K562 (cell line): ENCODE data around the gene TEX261. TPM values are rescaled to one million over a fixed set of nuclear protein-coding genes. Genes with fewer than 3 reads are reported as not detected.
A peak's percentile ranks its signal among the peaks of the same experiment; 100 is the strongest.

Experiments used
- ATAC-seq: fragments of 200-7000 bp; cut with Tn5 transposase; 3 replicates; pipeline ENCODE4 v1.9.1; 2020; ENCODE audit warnings: moderate library complexity
- BruUV-seq: library from RNA; stranded (reverse); fragments of 400-500 nt; replicated peaks from 2 replicates; lab custom pipeline; 2021; lab: Mats Ljungman, UMichigan
- CTCF ChIA-PET: fragments of 300-600 bp; formaldehyde crosslinking; extraction: SDS; loops from one replicate; lab custom pipeline; 2021; ENCODE audit warnings: low intra/inter-chr PET ratio; lab: Yijun Ruan, JAX
- POLR2A ChIA-PET: fragments of 300-600, 350-650 bp; sonication (Branson Sonifier 250); formaldehyde crosslinking; extraction: SDS; loops from one replicate; lab custom pipeline; 2021; ENCODE audit warnings: antibody characterized with exemption, inconsistent platforms; lab: Yijun Ruan, JAX
- DNase-seq, 4 experiments: peaks; one replicate each; pipeline versions ENCODE4 v3.0.0 to v3.0.0-alpha.2; 2011 to 2018; ENCODE audit warnings: low spot score in 3 of 4, mixed read lengths in 3 of 4; ENCODE audit errors: extremely low read depth in 1 of 4
- FAIRE-seq: peaks from 2 replicates; lab custom pipeline; 2011; peaks lifted over from hg19 to GRCh38; lab: Jason Lieb, UNC
- H2AFZ ChIP-seq: 2 replicates; pipeline ENCODE4 v1.6.0; 2011; ENCODE audit warnings: low read depth, low read length, control low read depth, inconsistent platforms
- H3K27ac ChIP-seq: fragments of 200-600 bp; 3 replicates; pipeline ENCODE4 v1.8.0; 2011; ENCODE audit warnings: low read depth, mild to moderate bottlenecking, control low read depth, inconsistent platforms, low read length, moderate library complexity, mixed read lengths; ENCODE audit errors: extremely low read depth
- H3K27me3 ChIP-seq, 2 experiments: fragments of 300-600 bp in 1 of 2; 2 replicates in 1 of 2; 3 replicates in 1 of 2; pipeline versions ENCODE4 v1.6.0 to v1.8.0; 2011; ENCODE audit warnings: inconsistent platforms in 2 of 2, low read length in 2 of 2, mild to moderate bottlenecking in 1 of 2, mixed read lengths in 1 of 2, moderate library complexity in 1 of 2; ENCODE audit not compliant: control insufficient read depth in 2 of 2, insufficient read depth in 2 of 2
- H3K36me3 ChIP-seq: fragments of 300-600 bp; 3 replicates; pipeline ENCODE4 v1.8.0; 2011; ENCODE audit warnings: mild to moderate bottlenecking, low read length, inconsistent platforms; ENCODE audit not compliant: control insufficient read depth, insufficient read depth
- H3K4me1 ChIP-seq, 2 experiments: fragments of 200-600 bp in 1 of 2; replicated peaks in 1 of 2; 2 replicates in 1 of 2; 3 replicates in 1 of 2; pipeline versions ENCODE4 v1.5.1 to v1.8.0; 2011; ENCODE audit warnings: inconsistent platforms in 2 of 2, low read length in 2 of 2, mild to moderate bottlenecking in 1 of 2, mixed read lengths in 1 of 2, moderate library complexity in 1 of 2; ENCODE audit not compliant: control insufficient read depth in 2 of 2, insufficient read depth in 2 of 2
- H3K4me2 ChIP-seq: 2 replicates; pipeline ENCODE4 v1.6.1; 2011; ENCODE audit warnings: low read length, control low read depth, inconsistent platforms, mixed read lengths; ENCODE audit not compliant: insufficient read depth
- H3K4me3 ChIP-seq: fragments of 200-600 bp; sonication (generic), shearing (Covaris generic); 2 replicates; pipeline ENCODE4 v1.5.1; 2016; ENCODE audit warnings: control low read depth, inconsistent platforms
- H3K79me2 ChIP-seq: fragments of 200-600 bp; 3 replicates; pipeline ENCODE4 v1.8.0; 2011; ENCODE audit warnings: low read length, inconsistent platforms; ENCODE audit not compliant: control insufficient read depth, insufficient read depth
- H3K9ac ChIP-seq, 2 experiments: 2 replicates each; pipeline versions ENCODE4 v1.6.0 to v1.6.1; 2011; ENCODE audit warnings: low read depth in 2 of 2, low read length in 2 of 2, control low read depth in 1 of 2, inconsistent platforms in 1 of 2, mild to moderate bottlenecking in 1 of 2, mixed read lengths in 1 of 2; ENCODE audit not compliant: insufficient read depth in 1 of 2
- H3K9me1 ChIP-seq: one replicate; pipeline ENCODE4 v1.6.0; 2011; ENCODE audit warnings: inconsistent platforms, mild to moderate bottlenecking, low read length, moderate library complexity; ENCODE audit not compliant: control insufficient read depth, insufficient read depth
- H3K9me3 ChIP-seq: replicated peaks from 2 replicates; pipeline ENCODE4 v1.5.1; 2011; ENCODE audit warnings: low read depth, low read length, inconsistent platforms; ENCODE audit not compliant: control insufficient read depth, insufficient read depth
- H4K20me1 ChIP-seq: replicated peaks from 2 replicates; pipeline ENCODE4 v1.6.1; 2011; ENCODE audit warnings: low read length, inconsistent platforms, mixed read lengths; ENCODE audit not compliant: control insufficient read depth, insufficient read depth
- BRF1 ChIP-seq: IDR thresholded peaks from 3 replicates; pipeline ENCODE4 v1.6.1; 2011; ENCODE audit warnings: borderline replicate concordance, mild to moderate bottlenecking; ENCODE audit not compliant: insufficient read length; ENCODE audit errors: extremely low read depth
- HLTF ChIP-seq: fragments of 450-650 bp; IDR thresholded peaks from 2 replicates; pipeline ENCODE4 v1.6.1; 2016
- NEUROD1 ChIP-seq: fragments of 150-350 bp; IDR thresholded peaks from 2 replicates; pipeline ENCODE4 v1.6.1; 2014; ENCODE audit warnings: borderline replicate concordance, low read length, low read depth; ENCODE audit not compliant: partially characterized antibody
- RNF2 ChIP-seq: sonication (generic); IDR thresholded peaks from 2 replicates; pipeline ENCODE4 v1.6.1; 2016
- TAF15 ChIP-seq: fragments of 200-400 bp; formaldehyde crosslinking; IDR thresholded peaks from 2 replicates; pipeline ENCODE4 v1.6.1; 2017; ENCODE audit warnings: mild to moderate bottlenecking, low read depth, low read length, moderate library complexity
- ZC3H11A ChIP-seq: IDR thresholded peaks from 2 replicates; pipeline ENCODE4 v1.6.1; 2012; ENCODE audit warnings: low read depth, low read length, improper control_type of control experiment
- ZNF23 ChIP-seq: fragments of 250-450 bp; sonication (Bioruptor Pico); IDR thresholded peaks from 2 replicates; pipeline ENCODE4 v1.4.0; 2020; ENCODE audit warnings: mild to moderate bottlenecking
- WGBS: fragments of 100-300 bp; shearing (Covaris generic); methylation state at CpG from one replicate; pipeline ENCODE4 v1.1.6; 2016; ENCODE audit warnings: low coverage, mixed read lengths; ENCODE audit not compliant: insufficient coverage; ENCODE audit errors: missing lambda C conversion rate; 5-methylcytosine and 5-hydroxymethylcytosine counted together
- in situ Hi-C: fragments of 300-500 bp; cut with MboI; formaldehyde crosslinking; loops from 4 replicates; pipeline ENCODE4 v1.15.0; 2018; ENCODE audit warnings: inconsistent platforms, mixed read lengths
- intact Hi-C: fragments of 100-400 bp; cut with micrococcal nuclease; formaldehyde crosslinking; loops from 2 replicates; pipeline ENCODE4 v1.14.2; 2022
- polyA plus RNA-seq, 8 experiments: library from polyadenylated mRNA; depleted of rRNA in 4 of 8; stranded (reverse) in 5 of 8; unstranded in 3 of 8; fragments of >200 nt; fragmentation: Nextera tagmentation in 2 of 8; fragmentation: Illumina TruSeq in 1 of 8; extraction: Ambion mirVana in 2 of 8; extraction: Trizol in 1 of 8; gene quantifications; 2 replicates each; pipeline versions ENCODE4 v1.2.1 to v1.2.3, GENCODE V29; 2011 to 2014; ENCODE audit warnings: inconsistent platforms in 1 of 8, missing spikeins in 1 of 8
- total RNA-seq, 7 experiments: library from RNA; depleted of rRNA in 6 of 7; stranded (reverse); fragments of >200 nt in 6 of 7; fragmentation: Illumina TruSeq in 2 of 7; extraction: Trizol in 2 of 7; gene quantifications; 2 replicates each; pipeline versions ENCODE4 v1.2.1 to v1.2.3, GENCODE V29; 2011 to 2021; ENCODE audit warnings: low replicate concordance in 1 of 7
- TF ChIP-seq, protein P1 (sequence below): conservative IDR thresholded peaks from 2 replicates; pipeline ENCODE4 v1.6.1; 2011; ENCODE audit warnings: low read depth, mild to moderate bottlenecking, low read length; ENCODE audit not compliant: control insufficient read depth
- TF ChIP-seq, protein P2 (sequence below): sonication (generic); formaldehyde crosslinking; IDR thresholded peaks from 2 replicates; pipeline ENCODE4 v1.9.0; 2022; ENCODE audit warnings: mild to moderate bottlenecking, missing genetic modification reagents

The TEX261 gene
- total and polyA plus RNA-seq, 9 of the 15 experiments (the other 6 are each of a cell fraction or from before 2014, with no cell fraction given): 11.9 to 110 (median 51.9) TPM

DNA sequence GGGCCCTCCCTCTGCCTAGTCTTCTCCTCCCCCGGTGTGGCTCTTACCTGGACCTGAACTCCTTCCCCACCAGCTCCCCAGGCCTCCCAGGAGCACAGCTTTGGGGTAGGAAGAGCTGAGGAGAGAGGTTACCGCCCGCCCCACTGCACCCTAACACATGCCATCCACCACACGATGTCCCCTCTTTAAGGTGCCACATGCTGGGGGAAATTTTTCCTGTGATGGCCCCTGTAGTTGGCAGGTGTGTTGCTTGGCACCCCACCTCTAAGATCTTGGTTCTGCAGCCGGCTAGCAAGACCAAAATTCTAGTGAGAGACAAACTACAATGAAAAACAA, 6.9 kb upstream of the TEX261 start:
- ATAC-seq (no peak), DNase-seq (peak in 1 of 4 experiments; percentile 4), FAIRE-seq (no peak)
- no peaks in the 10 kb centered on the region for H3K36me3 ChIP-seq
- H3K27me3 ChIP-seq: no peaks in the 10 kb centered on the region
- ChIA-PET POLR2A (interaction anchor here (1.0 kb wide), 1 partner anchor 67 kb away, joined by 3 read pairs; the partner anchor contains the start of gene NAGK), CTCF (interaction anchor here (1.5 kb wide), 1 partner anchor 37 kb away, joined by 5 read pairs; no protein-coding TSS in a partner anchor)
- H3K4me2 ChIP-seq: no peak overlapping the region; the same call in 1 of the 2 replicates
- 27% methylated on average over 3 of the region's 5 CpGs for WGBS
- no peak for TF ChIP-seq ZC3H11A
- TF ChIP-seq HLTF: no peak
- no peak for TF ChIP-seq TAF15
- TF ChIP-seq NEUROD1: no peak
- TF ChIP-seq, protein P1, sequence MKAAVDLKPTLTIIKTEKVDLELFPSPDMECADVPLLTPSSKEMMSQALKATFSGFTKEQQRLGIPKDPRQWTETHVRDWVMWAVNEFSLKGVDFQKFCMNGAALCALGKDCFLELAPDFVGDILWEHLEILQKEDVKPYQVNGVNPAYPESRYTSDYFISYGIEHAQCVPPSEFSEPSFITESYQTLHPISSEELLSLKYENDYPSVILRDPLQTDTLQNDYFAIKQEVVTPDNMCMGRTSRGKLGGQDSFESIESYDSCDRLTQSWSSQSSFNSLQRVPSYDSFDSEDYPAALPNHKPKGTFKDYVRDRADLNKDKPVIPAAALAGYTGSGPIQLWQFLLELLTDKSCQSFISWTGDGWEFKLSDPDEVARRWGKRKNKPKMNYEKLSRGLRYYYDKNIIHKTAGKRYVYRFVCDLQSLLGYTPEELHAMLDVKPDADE: no peak
- no peak for TF ChIP-seq ZNF23 (CRISPR knock-in tag)
- no peak for TF ChIP-seq BRF1
- TF ChIP-seq, protein P2, sequence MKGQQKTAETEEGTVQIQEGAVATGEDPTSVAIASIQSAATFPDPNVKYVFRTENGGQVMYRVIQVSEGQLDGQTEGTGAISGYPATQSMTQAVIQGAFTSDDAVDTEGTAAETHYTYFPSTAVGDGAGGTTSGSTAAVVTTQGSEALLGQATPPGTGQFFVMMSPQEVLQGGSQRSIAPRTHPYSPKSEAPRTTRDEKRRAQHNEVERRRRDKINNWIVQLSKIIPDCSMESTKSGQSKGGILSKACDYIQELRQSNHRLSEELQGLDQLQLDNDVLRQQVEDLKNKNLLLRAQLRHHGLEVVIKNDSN (CRISPR knock-in tag): no peak
- TF ChIP-seq RNF2: no peak
- in situ Hi-C loops: no loop called here
- peaks cover 17 to 20% of the 10 kb centered on the region in 2 experiments; a peak in 4 of 5 replicates for H3K4me1 ChIP-seq
- no peaks in the 10 kb centered on the region for H3K9me3 ChIP-seq
- intact Hi-C loops: loop anchor here (10.0 kb wide), 1 partner anchor 153 kb away; no protein-coding TSS in a partner anchor
- H3K9ac ChIP-seq: no peak overlapping the region
- no peaks in the 10 kb centered on the region for H4K20me1 ChIP-seq
- BruUV-seq: no TSS peak
- H3K27ac ChIP-seq: no peak overlapping the region
- H3K9me1 ChIP-seq: peaks cover 3% of the 10 kb centered on the region
- no peak overlapping the region for H3K4me3 ChIP-seq
- peak overlapping the region; percentile 98 for H2AFZ ChIP-seq
- no peaks in the 10 kb centered on the region for H3K79me2 ChIP-seq
